Fibroblast of peridontal ligament (primary cell): ENCODE results near the gene TMEM91.

Source experiments
- DNase-seq: peaks from one replicate; pipeline ENCODE4 v3.0.0-alpha.2; 2010; ENCODE audit errors: extremely low read depth

Gene TMEM91

DNA sequence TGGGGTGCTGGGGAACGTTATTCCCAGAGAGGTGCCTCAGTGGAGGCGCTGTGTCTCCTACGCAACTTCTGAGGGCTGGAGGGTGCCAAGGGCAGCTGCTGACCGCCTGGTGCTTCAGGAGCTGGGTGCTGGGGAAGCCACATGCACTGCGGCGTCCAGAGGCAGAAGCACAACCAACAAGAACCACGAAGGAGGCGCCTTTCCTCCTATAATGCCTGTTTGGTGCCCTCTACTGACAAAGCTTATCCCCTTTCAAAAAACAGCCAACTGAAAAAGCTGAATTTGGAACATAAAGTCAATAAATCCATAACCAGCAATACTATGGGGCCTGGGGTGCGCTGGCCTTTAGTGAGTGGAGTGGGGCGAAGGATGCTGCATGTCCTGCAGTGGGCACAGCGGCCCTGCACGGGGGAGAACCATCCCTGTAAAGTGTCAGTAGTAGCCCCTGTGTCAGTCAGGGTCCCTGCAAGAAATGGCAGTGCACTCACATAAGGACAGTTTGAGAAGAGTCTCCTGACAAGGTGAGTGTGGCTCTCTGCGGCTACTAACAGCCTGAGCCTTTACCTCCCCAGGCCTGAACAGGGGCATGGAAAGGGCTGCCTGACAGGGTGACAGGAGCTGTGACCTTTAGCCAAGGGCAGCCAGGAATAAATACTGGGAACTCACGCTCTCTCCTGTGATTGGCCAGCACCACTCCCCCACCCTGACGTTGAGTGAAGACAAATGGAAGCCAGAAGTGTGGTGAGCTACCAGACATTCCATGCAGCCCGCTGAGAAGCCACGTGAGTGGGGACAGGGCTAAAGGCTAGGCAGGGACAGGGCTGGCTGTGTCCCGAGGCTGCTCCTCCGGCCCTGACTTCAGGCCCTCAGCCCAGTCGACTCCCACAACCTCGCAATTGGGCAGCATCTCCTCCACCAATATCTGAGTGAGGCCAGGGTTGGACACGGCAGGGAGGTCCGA, 55.4 kb downstream of the TMEM91 start:
- DNase-seq: peak; percentile 56

DNA sequence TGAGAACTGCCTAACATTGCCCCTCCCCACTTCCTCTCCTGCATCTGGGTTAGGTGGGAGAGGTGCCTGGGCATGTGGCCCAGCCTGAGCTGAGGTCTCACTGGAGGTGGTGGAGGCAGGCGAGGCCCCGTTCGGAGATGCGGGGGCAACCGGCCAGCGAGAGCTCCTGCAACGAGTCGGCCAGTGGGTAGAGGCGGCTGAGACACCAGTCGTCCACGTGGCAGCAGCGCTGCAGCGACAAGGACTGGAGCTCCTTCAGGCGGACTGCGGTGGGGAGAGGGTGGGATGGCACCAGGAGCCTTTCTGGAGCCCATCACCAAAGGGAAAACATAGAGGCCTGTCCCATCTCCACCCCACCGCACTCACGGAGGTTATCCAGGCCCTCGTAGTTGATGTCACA, 56.8 kb downstream of the TMEM91 start:
- DNase-seq: no peak
